SK-N-MC (cell line): ENCODE data around the gene RHOA.

Source experiments
- EZH2 ChIP-seq: fragments of 200-600 bp; sonication (generic); IDR thresholded peaks from one replicate; pipeline ENCODE4 v1.6.1; 2017; ENCODE audit warnings: antibody characterized with exemption
- FOXP2 ChIP-seq: optimal IDR thresholded peaks from 2 replicates; pipeline ENCODE3; 2011; ENCODE audit warnings: mild to moderate bottlenecking, moderate library complexity; ENCODE audit not compliant: insufficient read depth; ENCODE audit errors: extremely low read length, control extremely low read depth
- POLR2AphosphoS5 ChIP-seq: IDR thresholded peaks from 2 replicates; pipeline ENCODE4 v1.6.1; 2012; ENCODE audit warnings: mild to moderate bottlenecking, low read depth, low read length, borderline replicate concordance

DNA sequence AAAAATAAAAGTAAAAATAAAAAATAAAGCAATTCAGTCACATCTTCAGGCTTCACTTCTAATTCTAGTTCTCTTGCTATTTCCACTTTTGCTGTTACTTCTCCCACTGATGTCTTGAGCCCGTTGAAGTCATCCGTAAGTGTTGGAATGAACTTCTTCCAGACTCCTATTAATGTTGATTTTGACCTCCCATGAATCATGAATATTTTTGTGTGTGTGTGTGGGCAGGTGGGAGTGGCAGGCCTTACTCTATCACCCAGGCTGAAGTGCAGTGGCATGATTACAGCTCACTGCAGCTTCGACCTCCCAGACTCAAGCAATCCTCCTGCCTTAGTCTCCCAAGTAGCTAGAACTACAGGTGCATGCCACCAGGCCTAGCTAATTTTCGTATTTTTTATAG, 82.6 kb downstream of the RHOA start:
- TF ChIP-seq POLR2AphosphoS5, result no peak
- no peak for TF ChIP-seq FOXP2
- no peak for TF ChIP-seq EZH2
